ENCODE data around the gene C1orf74.

C1orf74 gene

DNA sequence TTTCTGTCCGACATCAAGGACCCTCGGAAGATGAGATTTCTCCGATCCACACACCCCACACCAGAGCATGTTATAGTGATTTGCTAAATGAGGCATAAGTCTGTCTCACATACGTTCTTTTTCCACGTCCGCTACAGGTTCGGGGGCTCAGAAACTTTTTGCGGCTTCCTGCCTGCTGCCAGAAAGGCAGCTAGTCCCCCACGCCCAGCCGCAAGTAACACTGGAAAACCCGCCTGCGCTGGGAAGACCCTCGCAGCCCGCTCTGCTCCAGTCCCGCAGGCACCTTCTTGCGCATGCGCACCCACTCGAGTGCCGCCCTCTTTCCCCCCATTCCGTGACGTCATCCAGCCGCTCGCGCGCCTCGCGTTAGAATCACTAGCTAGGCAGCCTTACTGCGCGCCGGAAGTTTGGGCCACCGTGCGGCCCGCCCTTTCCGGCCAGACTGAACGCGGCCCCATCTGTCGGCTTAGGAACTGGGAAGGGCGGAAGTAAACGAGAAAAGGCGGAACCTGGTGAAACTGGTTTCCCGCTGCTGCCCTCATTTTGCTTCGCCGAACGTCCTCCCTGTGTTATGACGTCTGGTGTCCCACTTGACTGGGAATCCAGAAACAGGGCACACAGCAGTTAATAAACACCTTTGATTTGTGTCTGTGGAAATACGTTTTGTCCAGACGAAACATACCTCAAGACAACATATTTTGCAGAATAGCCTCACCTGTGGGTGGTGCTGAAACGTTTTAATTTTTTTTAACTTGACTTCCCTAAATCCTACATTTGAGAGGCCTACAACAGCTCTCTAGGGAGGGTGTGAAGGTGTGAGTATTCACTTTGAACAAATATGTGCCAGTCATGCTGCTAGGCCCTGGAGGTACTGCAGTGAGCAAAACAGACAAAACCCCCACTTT, at the start of gene C1orf74:
Gene C1orf74 (minus strand): TSS at position 295 of the 905 bp plus-strand sequence. CDS start 925 bp downstream, outside the sequence.
- peak; percentile 53 to 99 (median 96) for DNase-seq

DNA sequence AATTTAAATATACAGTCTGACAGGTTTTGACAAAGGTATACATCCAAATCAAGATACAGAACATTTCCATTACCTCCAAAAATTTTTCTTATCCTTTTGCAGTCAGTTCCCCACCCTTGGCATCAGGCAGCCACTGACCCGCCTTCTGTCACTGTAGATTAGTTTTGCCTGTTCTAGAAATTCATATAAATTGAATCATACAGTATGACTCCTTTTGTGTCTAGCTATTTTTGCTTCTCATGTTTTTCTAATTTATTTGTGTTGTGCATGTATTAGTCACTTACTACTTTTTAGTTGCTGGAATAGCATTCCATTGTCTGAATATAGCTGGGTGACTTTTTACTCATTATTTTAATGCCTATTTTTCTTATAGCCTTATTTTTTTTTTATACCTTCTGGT, 47.3 kb upstream of the C1orf74 start:
- no peak for DNase-seq

DNA sequence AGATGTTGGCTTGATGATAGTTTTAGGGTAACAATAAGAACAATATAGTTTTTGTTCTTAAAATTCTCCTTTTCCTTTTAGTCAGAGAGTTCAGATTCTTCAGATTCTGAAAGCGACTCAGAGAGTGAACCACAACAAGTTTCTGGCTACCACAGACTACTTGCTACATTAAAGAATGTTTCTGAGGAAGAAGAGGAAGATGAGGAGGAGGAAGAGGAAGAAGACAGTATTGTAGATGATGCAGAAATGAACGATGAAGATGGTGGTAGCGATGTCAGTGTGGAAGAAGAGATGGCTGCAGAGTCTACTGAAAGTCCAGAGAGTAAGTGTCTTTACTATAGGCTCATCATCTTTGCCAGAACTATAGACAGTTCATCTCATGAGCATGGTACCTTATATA, 46.4 kb upstream of the C1orf74 start:
- no peak for DNase-seq

GRCh38 chr1:209829716-209830115, 45.4 kb upstream of the C1orf74 start:
- DNase-seq, result no peak

- DNase-seq, result peak; percentile 49 to 93 (median 81)
These were observed 43.3 kb upstream of the C1orf74 start, which contains the start of gene UTP25 for GRCh38 chr1:209827384-209828262. TSS of gene UTP25 (plus strand) at chr1:209827972. CDS start at chr1:209828064, 92 bp downstream.

DNA sequence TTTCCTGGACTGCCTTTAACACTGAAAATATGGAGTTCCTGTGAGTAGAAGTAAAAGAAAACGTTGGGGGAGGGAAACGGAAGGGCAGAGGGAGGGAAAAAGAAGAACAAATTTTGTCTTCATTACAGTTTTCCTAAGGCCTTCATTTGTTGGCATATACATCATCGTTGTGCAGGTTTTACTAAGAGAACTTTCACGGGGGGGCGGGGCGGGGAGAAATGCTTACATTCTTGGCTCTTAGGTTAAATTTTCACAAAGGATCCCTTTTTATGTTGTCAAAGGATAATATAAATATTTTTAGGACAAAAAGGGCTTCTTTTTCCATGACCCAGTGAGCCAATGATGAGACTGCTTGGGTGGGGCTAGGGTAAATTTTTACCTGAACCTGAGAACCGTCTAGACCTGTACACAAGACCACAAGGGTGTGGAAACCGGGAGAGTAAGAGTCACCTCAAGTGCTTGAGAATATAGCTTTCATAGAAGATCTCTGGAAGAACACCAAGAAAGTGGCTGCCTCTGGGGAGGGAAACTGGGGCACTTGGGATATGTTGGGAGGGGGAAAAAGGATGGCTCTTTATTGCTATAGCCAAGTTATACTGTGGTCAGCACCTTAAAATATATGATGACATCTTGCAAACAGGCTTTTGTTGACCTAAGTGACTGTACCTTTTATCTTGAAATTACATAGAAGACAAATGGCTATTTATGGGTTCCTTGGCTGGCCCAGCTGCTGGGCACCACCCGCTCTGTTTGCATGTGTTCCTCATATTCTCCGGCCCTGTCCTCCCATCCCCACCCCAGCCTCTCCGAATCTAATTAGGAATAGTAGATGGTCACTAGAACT, 41.5 kb upstream of the C1orf74 start:
- DNase-seq, result no peak

DNA sequence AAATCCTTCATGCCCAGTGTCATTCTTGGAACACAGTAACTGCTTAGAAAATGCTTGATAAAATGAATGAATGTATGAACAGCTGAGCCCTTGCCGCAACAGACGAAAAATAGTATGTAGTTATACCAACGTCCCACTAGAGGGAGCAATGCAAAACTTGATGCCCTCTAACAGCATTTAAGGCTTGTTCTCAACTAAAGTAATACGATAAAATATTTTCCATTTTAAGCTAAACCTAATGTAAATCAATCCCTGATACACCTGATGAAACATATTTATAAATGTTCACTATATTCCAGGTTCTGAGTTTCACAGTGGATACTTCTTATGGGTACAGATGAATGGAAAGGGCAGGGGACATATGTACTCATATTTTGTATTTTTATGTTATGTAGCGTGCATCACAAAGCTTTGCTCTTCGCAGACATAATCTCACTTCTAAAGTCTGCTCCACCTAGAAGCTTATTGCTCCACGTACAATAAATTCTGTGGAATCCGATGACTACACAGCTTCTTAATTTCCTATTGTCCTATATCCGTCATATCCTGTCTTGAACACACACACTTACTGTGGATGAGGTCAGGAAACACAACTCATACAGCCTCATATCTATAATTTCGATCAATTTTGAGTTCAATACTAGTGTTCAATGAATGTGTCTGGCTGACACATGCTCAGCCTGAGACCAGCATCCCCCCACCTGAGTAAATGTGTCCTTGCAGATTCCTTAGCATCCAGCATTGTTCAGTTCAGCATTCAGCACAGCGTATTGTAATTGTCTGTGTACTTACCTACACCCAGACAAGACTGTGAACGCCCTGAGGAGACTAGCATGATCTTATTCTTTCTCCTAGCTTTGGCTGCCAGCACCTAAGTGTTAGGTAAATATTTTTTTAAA, 39.0 kb upstream of the C1orf74 start:
- DNase-seq, result peak in 1 of 51 donors; percentile 37

DNA sequence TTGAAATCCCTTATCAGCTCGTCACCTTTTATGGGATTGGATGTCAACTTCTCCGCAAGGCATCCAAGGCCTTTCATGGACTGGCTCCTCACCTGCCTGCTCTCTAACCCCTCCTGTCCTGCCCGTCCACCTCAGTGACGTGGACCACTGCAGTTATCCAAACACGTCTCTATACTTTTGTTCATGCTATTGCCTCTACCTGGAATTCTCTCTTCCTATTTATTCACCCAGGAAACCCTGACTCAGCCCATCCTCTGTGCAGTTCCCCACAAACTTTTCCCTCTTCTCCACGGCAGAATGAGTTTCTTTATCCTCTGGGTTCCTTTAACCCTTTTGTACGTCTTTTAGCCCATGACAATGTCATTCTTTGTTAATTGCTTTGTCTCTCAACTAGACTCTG, 38.3 kb upstream of the C1orf74 start:
- DNase-seq, result no peak

DNA sequence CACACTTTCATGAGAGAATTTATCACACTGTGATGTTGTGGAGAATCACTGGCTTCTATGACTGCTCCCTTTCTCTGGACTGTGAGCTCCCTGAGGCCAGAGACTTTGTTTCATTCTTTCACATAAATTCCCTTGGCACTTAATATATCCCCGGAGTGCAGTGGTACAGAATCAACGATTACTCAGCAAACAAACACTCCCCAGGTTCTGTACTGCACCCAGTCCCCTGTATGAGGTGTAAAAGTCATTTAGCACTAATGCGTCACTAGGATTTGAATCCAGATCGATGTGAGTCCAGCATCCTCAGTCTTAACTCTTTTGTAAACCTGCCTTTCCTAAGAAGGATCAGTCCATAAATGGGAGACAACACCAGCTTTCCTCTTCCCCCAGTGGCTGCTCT, 36.6 kb upstream of the C1orf74 start:
- DNase-seq, result no peak

- DNase-seq, result no peak
These were observed 34.7 kb upstream of the C1orf74 start for GRCh38 chr1:209819058-209819457.

- no peak for DNase-seq
These were observed 33.3 kb upstream of the C1orf74 start for GRCh38 chr1:209817691-209818090.

- no peak for DNase-seq
These were observed 32.6 kb upstream of the C1orf74 start for GRCh38 chr1:209816923-209817322.

- no peak for DNase-seq
These were observed 31.6 kb upstream of the C1orf74 start for GRCh38 chr1:209815931-209816341.

DNA sequence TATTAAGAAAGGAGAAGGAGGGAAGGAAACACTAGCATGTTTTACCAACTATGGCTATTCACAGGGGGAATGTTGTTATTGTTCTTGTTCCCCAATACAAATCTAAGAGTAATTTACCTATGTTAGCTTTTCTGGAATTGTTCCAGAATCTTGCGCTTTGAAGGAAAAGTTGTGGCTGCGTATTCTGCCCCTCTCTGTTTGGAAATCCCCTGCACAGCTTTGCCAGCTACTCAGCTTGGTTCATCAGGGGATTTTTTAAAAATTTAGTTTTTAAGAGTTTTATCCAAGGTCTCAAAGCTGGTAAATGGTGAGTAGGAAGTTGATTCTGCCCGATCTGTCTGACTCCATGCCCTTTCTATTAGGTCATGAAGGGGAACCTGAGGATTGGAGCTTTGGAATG, 31.1 kb upstream of the C1orf74 start:
- DNase-seq, result no peak

GRCh38 chr1:209813902-209814301, 29.5 kb upstream of the C1orf74 start:
- DNase-seq, result no peak

DNA sequence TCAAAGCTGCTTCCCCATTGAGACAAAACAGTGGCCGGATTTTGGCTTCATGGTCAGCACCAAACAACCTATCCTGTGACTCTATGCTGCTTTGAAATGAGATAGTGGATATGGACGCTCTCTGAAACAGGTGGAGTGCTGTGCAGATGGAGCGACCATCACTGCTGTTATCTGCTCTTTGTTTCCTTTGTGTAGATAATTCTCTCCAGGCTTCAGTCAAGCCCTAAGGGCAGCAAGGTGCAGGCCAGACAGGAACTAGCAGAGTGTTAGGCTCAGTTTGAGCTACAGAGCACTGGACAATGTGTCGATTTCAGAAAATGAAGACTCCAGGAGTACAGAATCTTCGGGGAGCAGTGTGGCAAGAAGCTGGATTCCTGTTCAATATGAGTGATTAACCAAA, 26.4 kb upstream of the C1orf74 start:
- no peak for DNase-seq

DNA sequence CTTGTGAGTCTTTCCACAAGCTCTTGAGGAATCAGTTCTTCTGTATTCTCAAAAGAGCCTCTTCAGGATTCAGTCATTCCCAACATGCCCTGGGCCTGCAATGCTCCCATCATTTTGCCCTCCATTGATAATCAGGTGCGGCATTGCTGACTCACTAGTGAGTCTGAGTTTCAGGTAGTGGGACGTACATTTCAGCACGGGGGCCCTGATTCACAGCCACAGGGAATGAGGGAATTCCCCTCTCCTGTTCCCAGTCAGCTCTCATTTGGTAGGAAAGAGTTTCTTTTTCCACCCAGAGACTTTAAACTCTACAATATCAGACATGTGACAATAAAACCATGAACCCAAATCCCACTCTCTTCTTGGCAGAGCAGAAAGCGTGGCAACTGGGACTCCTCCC, 25.3 kb upstream of the C1orf74 start:
- no peak for DNase-seq

DNA sequence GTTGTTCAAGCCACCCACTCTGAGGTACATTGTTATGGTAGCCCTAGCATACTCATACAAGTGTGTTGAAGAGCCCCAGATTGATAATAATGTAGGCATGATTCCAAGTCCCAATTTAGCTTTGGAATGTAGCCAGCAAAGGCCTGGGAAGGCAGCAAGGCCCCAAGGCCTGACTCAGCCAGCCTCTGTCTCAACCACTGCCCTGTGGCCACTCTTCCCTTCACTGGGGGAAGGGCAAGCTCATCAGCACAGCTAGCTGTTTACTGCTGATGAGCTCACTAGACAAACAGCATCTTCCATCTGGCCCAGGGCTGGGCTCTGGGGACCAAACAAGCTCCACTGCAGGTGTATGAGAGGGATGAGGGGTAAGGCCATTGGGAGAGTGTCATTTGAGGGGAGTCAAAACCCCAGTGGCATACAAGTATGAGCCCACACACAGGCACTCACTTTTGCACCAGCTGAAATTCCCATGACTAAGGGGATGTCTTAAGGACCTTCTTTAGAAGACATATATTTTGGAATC, 23.8 kb upstream of the C1orf74 start:
- no peak for DNase-seq

- no peak for DNase-seq
These were observed 23.1 kb upstream of the C1orf74 start for GRCh38 chr1:209807509-209807908.
